Bronchial epithelial cell (primary cell): ENCODE results near the gene CD2AP. TPM values are rescaled to one million over a fixed set of nuclear protein-coding genes. Genes with fewer than 3 reads are reported as not detected.

Experiments used
- DNase-seq: peaks from one replicate; pipeline ENCODE4 v3.0.0-alpha.2; 2010; ENCODE audit warnings: low read depth
- FAIRE-seq: peaks from 2 replicates; lab custom pipeline; 2011; peaks lifted over from hg19 to GRCh38; lab: Jason Lieb, UNC
- H3K27me3 ChIP-seq: 2 replicates; pipeline ENCODE4 v1.5.1; 2011; ENCODE audit warnings: low read length; ENCODE audit not compliant: control insufficient read depth, insufficient read depth
- H3K36me3 ChIP-seq: 2 replicates; pipeline ENCODE4 v1.5.1; 2011; ENCODE audit warnings: low read length; ENCODE audit not compliant: control insufficient read depth, insufficient read depth
- H3K4me3 ChIP-seq: 2 replicates; pipeline ENCODE4 v1.5.1; 2011; ENCODE audit warnings: mild to moderate bottlenecking, low read depth, low read length, control low read depth
- CTCF ChIP-seq: IDR thresholded peaks from 2 replicates; pipeline ENCODE4 v1.5.1; 2011; ENCODE audit warnings: mild to moderate bottlenecking, moderate library complexity, low read length, control low read depth, inconsistent platforms; ENCODE audit not compliant: insufficient read depth, severe bottlenecking
- total RNA-seq: library from RNA; depleted of rRNA; stranded (reverse); fragments of >200 nt; gene quantifications from 2 replicates; pipeline ENCODE4 v1.2.1, GENCODE V29; 2014

Gene CD2AP
- total RNA-seq, 1 donor from 2014 or later = 24.0 TPM

- FAIRE-seq = no peak
- Histone ChIP-seq H3K36me3 (peaks cover under 1% of the 10 kb centered on the region), H3K27me3 (no peaks in the 10 kb centered on the region), H3K4me3 (no peak overlapping the region)
- no peak for TF ChIP-seq CTCF
- DNase-seq = no peak
Observed at GRCh38 chr6:47567586-47567985, 90.0 kb downstream of the CD2AP start.

GRCh38 chr6:47571488-47571887 is 93.9 kb downstream of the CD2AP start:
- DNase-seq (no peak), FAIRE-seq (no peak)
- H3K4me3 ChIP-seq = no peak overlapping the region
- TF ChIP-seq CTCF = no peak
- no peaks in the 10 kb centered on the region for H3K27me3 ChIP-seq
- no peaks in the 10 kb centered on the region for H3K36me3 ChIP-seq

GRCh38 chr6:47573109-47573508 is 95.5 kb downstream of the CD2AP start:
- FAIRE-seq = no peak
- no peak for TF ChIP-seq CTCF

GRCh38 chr6:47574789-47575188 is 97.2 kb downstream of the CD2AP start:
- DNase-seq = no peak
- FAIRE-seq = no peak
- H3K27me3 ChIP-seq = no peaks in the 10 kb centered on the region
- H3K36me3 ChIP-seq = peaks cover 2% of the 10 kb centered on the region
- TF ChIP-seq CTCF = no peak
- H3K4me3 ChIP-seq = no peak overlapping the region

More at GRCh38 chr6:47573109-47573508, 95.5 kb downstream of the CD2AP start:
- no peak for DNase-seq
- Histone ChIP-seq H3K27me3 (no peaks in the 10 kb centered on the region), H3K4me3 (no peak overlapping the region), H3K36me3 (peaks cover under 1% of the 10 kb centered on the region)

GRCh38 chr6:47579040-47579439 is 101.5 kb downstream of the CD2AP start:
- no peak for DNase-seq
- Histone ChIP-seq H3K4me3 (no peak overlapping the region), H3K36me3 (peaks cover 7% of the 10 kb centered on the region), H3K27me3 (no peaks in the 10 kb centered on the region)
- no peak for FAIRE-seq
- no peak for TF ChIP-seq CTCF

- H3K36me3 ChIP-seq = peaks cover 7% of the 10 kb centered on the region
- no peak for FAIRE-seq
Observed at GRCh38 chr6:47581591-47581990, 104.0 kb downstream of the CD2AP start.

More at GRCh38 chr6:47581591-47581990, 104.0 kb downstream of the CD2AP start:
- H3K27me3 ChIP-seq = no peaks in the 10 kb centered on the region
- no peak for DNase-seq
- TF ChIP-seq CTCF = no peak
- H3K4me3 ChIP-seq = no peak overlapping the region
